Panc1 (cell line): Measurements from ENCODE around the gene PRSS16.
A peak's percentile ranks its signal among the peaks of the same experiment; 100 is the strongest.
"Not testable (repeated sequence)": the region's sequence is repeated elsewhere in the genome, so short reads cannot be mapped to it uniquely, and the experiment has no call there.

Source experiments
- CTCF ChIP-seq: fragments of 450-650 bp; IDR thresholded peaks from 2 replicates; pipeline ENCODE4 v1.5.1; 2017; ENCODE audit warnings: mild to moderate bottlenecking
- POLR2AphosphoS5 ChIP-seq: IDR thresholded peaks from 2 replicates; pipeline ENCODE4 v1.6.1; 2012; ENCODE audit warnings: mild to moderate bottlenecking, low read depth, low read length, moderate library complexity
- SIN3A ChIP-seq: IDR thresholded peaks from 2 replicates; pipeline ENCODE4 v1.6.1; 2012; ENCODE audit warnings: low read depth, mild to moderate bottlenecking, low read length, moderate library complexity, borderline replicate concordance; ENCODE audit not compliant: insufficient read depth
- TCF7L2 ChIP-seq: IDR thresholded peaks from 2 replicates; pipeline ENCODE4 v1.6.1; 2011; ENCODE audit warnings: mild to moderate bottlenecking, low read depth, low read length, inconsistent platforms
- TF ChIP-seq, protein P1 (sequence below), 2 experiments: IDR thresholded peaks; 2 replicates each; pipeline ENCODE4 v1.6.1; 2011 to 2012; ENCODE audit warnings: low read depth in 2 of 2, control low read depth in 1 of 2, low read length in 1 of 2, mild to moderate bottlenecking in 1 of 2, moderate library complexity in 1 of 2; ENCODE audit not compliant: insufficient read depth in 1 of 2

- TF ChIP-seq CTCF, result peak; percentile 80
- TF ChIP-seq, protein P1, sequence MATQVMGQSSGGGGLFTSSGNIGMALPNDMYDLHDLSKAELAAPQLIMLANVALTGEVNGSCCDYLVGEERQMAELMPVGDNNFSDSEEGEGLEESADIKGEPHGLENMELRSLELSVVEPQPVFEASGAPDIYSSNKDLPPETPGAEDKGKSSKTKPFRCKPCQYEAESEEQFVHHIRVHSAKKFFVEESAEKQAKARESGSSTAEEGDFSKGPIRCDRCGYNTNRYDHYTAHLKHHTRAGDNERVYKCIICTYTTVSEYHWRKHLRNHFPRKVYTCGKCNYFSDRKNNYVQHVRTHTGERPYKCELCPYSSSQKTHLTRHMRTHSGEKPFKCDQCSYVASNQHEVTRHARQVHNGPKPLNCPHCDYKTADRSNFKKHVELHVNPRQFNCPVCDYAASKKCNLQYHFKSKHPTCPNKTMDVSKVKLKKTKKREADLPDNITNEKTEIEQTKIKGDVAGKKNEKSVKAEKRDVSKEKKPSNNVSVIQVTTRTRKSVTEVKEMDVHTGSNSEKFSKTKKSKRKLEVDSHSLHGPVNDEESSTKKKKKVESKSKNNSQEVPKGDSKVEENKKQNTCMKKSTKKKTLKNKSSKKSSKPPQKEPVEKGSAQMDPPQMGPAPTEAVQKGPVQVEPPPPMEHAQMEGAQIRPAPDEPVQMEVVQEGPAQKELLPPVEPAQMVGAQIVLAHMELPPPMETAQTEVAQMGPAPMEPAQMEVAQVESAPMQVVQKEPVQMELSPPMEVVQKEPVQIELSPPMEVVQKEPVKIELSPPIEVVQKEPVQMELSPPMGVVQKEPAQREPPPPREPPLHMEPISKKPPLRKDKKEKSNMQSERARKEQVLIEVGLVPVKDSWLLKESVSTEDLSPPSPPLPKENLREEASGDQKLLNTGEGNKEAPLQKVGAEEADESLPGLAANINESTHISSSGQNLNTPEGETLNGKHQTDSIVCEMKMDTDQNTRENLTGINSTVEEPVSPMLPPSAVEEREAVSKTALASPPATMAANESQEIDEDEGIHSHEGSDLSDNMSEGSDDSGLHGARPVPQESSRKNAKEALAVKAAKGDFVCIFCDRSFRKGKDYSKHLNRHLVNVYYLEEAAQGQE (IDR thresholded peaks at IDR 0.05; ENCODE audit: insufficient read depth in 1 of 2, low read depth in 2 of 2, low read length in 1 of 2), result not testable (repeated sequence)
- not testable (repeated sequence) for TF ChIP-seq SIN3A, POLR2AphosphoS5, TCF7L2
Measured at GRCh38 chr6:27213091-27213517, 34.4 kb upstream of the PRSS16 start.
